HG03565 (cell line): ENCODE measurements around the gene PANX1.

ENCODE experiments used
- ATAC-seq: cut with Tn5 transposase; IDR thresholded peaks from one replicate; pipeline ENCODE4 v1.9.1; 2021; ENCODE audit warnings: mild to moderate bottlenecking, moderate library complexity; ENCODE audit not compliant: unreplicated experiment

Gene PANX1

DNA sequence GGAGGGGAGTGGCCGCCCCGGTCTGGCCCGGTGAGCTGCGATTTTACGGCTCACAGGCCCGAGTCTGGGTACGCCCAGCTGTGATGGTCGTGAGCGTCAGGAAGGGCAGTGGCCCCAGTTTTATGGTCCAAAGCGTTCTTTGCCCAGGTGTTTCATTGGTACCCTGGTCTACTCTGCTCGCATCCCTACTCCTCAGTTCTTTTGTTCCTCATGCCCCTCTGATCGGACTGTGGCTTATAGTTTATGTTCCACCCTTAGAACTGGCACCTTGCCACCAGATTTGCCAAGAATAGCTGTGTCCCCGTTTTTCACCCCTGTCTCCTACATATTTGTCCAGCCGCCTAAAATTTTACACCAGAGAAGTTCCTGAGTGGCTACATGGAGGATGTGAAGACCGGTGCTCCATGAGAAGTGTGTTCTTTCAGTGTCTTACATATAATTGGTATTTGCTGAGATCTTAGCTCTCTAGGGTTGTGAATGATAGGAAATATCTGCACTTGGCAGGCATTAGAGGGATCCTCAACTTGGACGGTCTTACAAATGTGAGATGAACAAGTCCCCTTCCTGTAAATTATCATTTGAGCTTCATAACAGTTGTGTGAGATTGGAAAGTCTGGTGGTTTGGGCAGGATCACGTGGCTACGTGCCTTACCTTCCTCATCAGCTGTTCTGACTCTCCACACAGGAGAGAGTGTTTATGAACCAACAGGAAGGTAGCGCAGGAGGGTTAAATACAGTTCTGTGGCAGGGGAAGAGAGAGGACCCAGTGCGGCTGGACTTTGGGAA, 1.1 kb downstream of the PANX1 start:
- ATAC-seq, result no peak

DNA sequence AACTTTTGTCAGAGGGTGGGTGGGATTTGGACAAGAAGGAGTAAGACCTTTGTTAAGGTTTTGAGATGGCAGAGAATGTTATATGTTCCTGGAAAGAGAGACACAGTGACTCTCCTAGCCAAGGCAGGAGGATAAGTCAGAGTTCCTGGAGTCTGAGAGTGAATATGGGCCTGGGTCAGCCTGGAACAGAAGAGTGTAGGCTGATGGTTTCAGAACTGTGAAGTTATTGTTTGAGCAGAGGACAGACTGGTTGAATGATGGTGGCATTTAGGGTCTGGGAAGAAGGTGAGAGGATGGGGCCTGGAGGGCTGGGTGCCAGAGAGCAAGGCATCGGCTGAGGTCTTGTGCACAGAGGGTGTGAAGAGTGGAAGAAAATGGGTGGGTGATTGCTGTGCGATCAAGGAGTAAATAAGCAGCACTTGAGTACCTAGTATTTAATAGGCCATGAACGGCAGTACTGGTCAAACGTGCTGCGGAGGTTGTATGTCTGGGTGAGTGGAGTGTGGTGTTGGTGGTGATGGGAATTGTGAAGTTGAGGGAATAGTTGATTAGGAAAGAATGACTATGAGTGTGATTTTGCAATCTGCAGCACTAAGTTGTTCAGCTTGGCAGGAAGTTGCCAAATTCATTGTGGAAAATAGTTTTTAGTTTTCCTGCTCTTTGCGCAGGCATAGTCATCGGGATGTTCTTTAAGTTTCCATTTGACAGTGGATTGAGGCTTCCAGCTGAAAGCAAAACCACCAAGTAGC, 1.8 kb downstream of the PANX1 start:
- ATAC-seq, result no peak

DNA sequence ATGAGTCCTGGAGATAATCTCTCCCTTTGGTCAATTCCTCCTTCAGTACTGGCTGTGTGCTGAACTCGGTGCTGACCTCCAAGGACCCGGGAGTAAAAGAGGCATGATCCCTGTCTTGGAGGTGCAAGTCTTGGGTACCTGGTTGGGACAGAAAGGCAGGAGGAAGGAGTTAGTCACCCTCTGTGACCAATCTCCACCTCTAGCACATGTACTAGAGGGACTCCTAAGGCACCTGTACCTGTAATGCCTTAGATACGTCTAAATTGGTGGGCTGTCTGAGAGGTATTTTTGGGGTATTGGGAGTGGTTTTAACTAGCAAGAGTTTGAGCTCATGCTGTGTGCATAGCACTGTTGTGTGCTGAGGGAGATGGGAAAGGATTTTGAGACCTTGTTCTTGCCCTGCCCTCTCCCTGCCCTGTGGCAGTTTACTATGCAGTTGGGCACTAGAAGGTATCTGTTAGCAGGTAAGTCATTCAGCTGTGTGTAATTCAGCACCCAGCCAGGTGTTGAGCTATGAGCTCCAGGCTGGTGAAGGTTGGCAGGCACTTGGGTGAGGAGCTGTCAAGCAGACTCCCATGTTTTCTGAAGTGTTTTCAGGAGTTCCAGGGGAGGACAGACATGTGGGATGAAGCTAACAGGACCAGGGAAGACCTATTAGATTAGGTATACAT, 2.5 kb downstream of the PANX1 start:
- no peak for ATAC-seq

DNA sequence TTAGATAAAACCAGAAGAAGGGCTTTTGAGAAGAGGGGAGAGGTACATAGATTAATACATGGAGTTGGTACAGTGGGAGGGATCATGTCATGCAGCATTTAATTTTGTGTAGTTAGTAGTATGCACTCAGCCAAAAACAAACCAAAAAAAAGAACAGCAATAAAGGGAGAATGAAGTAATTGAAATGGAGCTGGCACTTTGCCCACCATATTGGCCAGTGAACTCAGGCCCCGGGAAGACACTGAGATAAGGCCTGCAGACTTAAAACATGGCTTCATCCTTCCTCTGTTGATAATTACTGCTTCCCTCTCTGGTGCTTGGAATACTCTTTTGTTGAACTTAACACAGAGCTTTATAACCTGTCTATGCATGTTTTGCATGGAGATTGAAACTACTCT, 3.1 kb downstream of the PANX1 start:
- no peak for ATAC-seq

DNA sequence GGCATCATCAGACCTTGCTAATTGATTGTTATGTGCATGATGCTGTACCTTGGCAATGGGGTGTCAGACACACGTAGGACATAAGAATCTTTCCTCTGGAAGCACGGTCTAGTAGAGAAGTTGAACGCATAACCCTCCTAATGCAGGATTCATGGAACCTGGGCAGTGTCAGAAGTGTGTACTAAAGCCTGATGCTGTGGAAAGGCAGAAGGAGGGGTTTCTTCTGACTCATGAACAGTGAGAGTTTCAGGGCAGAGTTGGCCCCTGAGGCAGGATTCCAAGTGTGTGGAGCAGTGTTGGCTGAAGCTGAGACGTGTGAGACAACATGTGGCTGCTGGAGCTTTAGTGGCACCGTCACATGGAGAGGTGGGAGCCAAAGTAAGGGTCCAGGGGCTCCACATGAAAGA, 3.5 kb downstream of the PANX1 start:
- ATAC-seq, result no peak

DNA sequence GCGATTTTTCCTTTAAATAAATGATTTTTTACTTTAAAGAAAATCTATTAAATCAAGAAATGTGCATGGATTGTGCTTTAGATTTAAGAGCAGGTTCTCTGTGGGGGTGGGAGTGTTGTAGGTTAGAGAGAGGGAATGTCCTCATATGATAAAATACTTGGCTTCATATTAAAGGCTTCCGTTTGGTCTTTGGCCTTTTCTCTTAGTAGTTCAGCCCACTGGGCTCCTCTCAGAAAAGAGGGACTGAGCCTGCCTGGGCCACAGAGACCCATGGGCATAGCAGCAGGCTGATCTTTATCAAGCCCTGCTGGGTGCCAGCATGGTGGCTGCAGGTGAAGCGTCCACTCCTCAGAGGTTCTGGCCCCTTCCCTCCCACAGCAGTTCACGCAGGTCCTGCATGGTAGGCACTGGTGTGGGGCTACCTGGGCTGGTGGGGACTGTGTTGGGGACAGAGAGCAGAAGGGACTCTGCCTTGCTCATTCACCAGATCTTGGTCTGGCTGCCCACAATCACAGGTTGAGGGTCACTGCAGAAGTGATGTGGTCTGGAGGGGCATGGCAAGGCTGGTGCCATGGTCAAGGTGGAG, 4.3 kb downstream of the PANX1 start:
- ATAC-seq, result no peak

DNA sequence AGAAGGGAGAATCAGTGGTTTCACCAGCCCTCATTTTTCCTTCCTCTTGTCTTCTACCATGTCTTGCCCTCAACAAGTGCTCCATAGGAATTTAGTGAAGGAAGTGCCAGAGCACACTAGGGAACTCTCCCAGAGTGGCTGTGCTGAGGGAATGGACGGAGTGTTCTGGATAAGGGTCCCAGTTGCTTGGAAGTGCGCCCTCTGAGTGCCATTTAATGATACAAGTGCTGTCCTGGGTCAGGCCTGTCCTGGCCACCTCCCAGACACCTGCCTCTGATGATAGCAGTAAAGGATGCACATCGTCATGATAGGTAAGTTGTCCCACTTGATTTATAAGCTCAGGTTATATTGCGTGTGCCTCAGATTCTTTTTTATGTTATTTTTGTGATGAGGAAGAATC, 5.1 kb downstream of the PANX1 start:
- ATAC-seq, result no peak

DNA sequence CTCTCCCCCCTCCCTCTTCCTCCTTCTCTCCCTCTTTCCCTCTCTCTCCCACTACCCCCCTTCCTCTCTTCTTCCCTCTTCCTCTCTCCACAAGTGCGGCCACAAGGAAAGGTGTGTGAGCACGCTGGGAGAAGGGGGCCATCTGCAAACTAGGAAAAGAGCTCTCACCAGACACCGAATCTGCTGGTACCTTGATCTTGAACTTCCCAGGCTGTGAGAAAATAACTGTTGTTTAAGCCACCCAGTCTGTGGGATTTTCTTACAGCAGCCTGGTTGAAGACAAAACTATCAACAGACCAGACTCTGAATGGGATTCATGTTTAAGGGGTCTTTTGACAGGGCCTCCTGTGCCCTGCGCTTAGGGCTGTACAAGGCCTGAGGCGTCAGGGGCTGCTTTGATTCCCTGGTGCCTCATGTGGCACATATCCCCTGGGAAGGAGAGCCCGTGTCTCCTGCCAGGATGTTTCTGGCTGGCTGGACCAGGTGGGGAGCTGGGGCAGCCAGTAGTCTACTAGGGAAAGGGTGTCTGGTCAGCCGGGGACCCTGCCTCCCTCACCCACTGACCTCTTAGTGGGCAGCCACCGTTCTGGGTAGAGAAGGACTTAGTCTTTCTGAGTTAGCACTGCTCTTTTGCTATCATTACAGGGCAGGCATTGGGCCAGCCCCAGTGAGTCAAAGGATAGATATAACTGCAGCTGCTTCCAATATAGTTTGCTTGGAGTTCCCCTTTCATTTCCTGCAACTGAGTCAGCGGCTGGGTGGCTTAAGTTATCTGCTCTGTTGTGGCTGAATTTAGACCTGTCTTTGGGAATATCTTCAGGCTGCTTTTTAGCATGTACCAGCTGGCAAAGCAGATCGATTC, 6.2 kb downstream of the PANX1 start:
- ATAC-seq, result peak; percentile 51

DNA sequence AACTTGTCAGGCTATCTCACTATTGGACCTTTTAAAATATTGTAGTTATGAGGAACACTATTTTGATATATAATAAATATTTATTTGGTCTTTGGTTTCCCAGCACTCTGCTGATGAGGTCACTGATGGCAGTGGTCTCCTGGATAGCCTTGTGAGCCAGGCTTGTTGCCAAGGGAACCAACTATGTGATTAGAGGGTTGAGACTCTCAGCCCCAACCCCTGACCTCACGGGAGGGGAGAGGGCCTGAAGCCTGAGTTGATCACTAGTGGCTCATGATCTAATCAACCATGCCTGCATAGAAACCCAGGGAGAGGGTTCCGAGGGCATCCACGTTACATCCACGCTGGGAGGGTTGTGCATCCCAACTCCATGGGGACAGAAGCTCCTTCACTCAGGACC, 10.8 kb downstream of the PANX1 start:
- ATAC-seq, result no peak

DNA sequence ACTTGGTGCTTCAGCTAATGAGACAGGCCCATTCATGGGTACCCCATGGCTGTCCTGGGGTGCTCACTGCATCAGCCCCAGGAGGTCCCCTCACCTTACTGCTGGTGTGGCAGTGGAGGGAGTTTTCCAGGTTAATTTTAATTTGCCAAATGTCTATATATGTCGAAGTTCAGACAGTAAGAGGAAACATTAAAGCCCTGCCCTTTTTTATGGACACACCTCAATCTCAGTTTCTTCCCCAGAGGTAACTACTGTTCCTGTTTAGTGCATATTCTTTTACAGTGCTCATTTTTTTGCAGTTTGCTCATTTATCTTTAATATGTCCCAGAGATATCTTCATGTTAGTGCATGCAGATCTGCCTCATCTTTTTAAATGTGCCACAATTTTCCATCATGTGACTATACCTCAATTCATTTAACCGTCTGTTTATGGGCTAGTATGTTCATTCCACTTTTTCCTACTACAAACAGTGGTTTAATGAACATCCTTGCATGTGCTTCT, 11.6 kb downstream of the PANX1 start:
- no peak for ATAC-seq

DNA sequence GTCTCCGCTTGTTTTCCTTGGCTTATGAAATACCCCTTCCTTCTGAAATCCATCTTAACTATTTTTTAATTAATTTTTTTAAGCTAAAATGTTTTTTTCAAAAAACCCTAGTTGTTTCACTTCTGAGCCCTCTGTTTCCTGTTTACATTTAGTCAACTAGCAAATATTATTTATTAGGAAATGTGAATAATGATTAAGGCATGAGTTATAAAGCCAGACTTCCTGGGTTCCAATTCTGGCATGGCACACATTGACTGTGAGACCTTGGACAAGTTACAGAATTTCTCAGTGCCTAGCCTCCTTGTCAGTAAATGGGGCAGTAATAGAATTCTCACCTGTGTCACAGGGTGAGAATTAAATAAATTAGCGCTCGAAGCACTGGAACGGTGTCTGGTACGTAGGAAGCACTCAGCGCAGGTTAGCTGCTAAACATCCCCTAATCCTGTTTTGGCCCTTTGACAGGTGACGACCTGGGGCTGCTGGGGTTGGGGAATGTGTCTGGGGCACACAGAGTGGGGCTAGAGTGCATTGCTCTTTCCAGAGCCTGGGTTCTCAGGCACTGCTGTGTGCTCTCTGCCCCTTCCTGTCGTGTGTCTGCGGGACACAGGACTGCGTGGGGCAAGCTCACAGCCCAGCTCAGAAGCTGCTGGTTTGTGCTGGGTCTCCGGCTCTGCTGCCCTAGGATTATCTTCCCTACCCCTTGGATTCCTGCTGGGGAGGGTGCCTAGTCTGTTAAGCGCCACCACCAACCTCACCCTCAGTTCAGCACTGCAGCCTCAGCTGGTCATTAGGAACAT, 13.1 kb downstream of the PANX1 start:
- no peak for ATAC-seq

DNA sequence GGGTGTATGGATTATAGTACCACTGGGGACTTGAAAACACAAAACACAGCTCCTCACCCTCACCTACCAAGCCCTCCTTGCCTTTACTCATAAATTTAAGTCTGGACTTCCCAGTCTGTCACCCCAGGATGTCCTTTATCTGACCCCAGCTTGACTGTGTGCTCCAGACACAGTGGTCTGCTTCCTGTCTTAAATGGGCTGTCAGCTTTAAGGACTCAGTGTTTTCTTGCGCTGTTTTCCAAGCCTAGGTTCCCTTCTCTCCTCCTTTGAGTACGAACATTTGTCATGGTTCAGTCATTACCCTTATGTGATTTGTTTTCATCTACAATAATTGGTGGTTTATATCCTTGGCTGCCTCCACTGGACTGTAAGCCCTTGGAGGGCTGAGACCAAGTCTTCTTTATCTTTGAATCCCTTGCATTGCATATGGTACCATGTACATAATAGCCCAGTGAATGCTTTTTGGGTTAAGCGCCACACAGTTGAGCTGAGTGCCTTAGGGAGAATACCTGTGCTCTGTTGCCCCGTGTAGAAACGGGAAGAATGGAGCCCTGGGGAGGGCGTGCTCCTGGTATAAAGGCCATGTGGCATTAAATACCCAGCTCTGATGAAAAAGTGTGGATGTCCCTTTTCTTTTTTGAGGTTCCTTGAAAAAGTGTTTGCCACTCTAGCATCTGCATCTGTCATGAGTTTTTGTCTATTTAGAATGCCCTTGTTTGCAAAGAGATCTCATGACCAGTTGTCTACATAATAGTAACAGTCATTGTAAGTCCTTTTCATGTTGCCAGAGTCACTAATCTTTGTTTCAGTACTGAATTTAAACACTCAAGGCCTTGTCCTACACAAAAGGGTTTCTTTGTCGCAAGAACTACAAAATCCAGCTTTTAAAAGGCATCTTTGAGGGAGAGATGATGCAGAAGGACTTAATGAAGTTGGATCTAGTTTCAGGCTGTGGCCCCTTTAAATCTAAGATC, 14.0 kb downstream of the PANX1 start:
- ATAC-seq, result no peak

DNA sequence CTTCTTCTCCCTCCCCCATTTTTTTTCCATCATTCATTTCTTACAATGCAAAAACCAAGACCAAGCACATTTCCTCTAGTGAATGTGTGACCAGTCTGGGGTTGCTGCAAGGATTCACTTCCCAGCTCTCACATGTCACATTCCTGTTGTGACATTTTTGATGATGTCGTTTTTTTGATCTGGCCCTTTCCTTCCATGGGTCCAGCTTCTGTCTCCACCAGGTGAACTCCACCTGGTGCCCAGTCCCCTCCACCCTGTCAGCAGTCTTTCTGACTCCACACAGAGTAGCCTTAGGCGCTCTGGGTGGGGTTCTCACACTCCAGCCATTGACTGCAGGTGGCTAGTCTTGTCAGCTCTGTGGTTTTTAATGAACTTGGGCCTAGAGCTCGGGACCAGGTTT, 15.6 kb downstream of the PANX1 start:
- ATAC-seq, result no peak

DNA sequence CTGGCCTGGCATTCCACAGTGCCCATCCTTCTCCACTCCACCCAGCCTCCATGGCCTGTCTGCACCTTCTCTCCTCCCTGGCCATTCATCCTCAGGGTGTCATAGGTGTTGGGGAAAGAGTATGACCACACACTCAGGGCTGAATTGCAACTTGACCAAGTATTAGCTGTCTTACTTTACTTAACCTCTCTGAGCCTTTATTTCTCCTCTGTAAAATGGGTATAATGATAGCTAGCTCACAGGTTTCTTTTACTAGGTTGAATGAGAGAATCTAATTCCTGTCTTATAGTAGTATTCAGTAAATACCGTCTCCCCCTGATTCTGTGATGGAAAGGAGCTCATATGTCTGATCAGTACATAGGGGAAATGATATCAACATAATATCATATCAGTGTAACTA, 16.0 kb downstream of the PANX1 start:
- ATAC-seq, result no peak

DNA sequence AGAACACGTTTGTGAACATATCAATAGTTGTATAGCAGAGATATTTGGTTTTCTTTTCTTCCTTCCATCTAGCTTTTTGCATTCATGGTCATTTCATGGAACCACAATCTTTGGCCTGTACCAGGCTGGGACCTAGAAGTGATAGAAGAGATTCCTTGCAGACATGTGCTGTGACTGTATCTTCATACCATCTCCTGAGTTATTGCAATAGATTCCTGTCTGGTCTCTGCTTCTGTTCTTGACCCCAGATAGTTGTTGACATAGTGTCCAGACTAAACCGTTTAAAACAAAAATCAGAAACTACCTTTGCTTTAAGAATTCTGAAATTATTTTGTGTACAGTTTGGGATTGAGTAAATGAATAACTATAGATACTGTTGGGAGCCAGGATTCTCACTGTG, 16.8 kb downstream of the PANX1 start:
- no peak for ATAC-seq

DNA sequence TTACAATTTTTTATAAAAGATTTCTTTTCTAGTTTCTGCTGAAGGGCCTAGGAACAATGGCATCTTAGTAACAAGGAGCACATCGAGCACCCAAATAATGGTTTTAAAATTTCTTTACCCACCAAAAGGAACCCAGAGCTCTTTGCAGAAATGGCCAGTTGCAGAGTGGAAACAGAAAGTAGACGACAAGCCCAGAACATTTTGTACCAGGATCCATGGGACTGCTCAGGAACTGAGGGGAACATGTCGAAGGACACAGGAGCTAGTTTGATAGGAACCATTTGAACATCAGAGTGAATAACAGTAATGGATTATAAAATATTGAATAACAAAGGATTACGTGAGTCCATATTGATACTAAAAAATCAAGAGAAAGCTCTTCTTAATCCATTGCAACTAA, 17.3 kb downstream of the PANX1 start:
- no peak for ATAC-seq

DNA sequence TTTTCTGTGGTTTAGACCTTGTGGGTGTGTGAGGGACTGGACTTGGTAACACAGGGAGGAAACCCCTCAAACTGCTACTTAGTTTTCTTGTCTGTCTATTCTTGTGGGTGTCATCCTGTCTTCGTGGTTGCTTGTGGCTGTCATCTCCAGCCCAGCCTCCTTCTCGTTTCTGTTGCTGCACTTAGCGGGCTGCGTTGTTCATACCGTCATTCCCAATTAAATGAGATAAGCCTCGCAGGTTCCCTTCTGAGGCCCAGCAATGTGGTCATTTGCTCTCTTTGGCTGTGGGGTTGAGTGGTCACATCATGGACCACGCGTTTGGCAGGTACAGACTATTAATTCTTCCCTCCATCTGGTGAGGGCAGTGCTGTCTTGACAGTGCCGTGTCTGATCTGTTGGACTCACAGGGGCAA, 18.8 kb downstream of the PANX1 start:
- no peak for ATAC-seq

DNA sequence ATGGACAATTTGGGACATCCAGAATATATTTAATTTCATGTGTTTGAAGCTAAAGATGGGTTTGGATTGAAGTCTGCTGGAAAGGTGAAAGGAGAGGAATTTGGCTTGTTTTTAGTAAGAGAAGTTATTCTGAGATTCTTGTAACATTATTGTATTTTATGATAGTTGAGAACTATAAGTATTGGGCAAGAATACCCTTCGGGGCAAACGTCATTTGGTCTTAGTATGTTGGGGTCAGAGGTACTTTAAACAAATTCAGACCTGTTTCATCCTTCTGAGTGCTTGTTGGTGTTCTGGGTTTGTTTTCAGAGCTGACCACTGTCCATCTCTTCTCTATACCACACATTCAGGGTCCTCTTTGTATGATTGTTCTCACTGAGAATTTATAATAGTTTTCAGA, 19.5 kb downstream of the PANX1 start:
- no peak for ATAC-seq
